Muscle layer of duodenum (tissue), 2 donors: ENCODE results near the gene NLRP10.

Source experiments
- H3K27ac ChIP-seq: one replicate; pipeline ENCODE4 v1.7.0; 2013; ENCODE audit warnings: mild to moderate bottlenecking, low read length
- H3K27me3 ChIP-seq: one replicate; pipeline ENCODE4 v1.7.0; 2013; ENCODE audit warnings: low read depth, mild to moderate bottlenecking, control low read depth, low read length
- H3K36me3 ChIP-seq, 2 donors: one replicate each; pipeline ENCODE4 v1.7.0; 2013; ENCODE audit warnings: low read length in 2 of 2, control low read depth in 1 of 2, mild to moderate bottlenecking in 1 of 2; ENCODE audit not compliant: insufficient read depth in 2 of 2, control insufficient read depth in 1 of 2
- H3K4me1 ChIP-seq, 2 donors: one replicate each; pipeline ENCODE4 v1.7.0; 2013; ENCODE audit warnings: low read length in 2 of 2, mild to moderate bottlenecking in 2 of 2, control low read depth in 1 of 2, moderate library complexity in 1 of 2; ENCODE audit not compliant: insufficient read depth in 2 of 2, control insufficient read depth in 1 of 2
- H3K4me3 ChIP-seq, 2 donors: one replicate each; pipeline ENCODE4 v1.7.0; 2013; ENCODE audit warnings: low read length in 2 of 2, low read depth in 1 of 2, mild to moderate bottlenecking in 1 of 2
- H3K9me3 ChIP-seq, 2 donors: one replicate each; pipeline ENCODE4 v1.7.0; 2013; ENCODE audit warnings: low read length in 2 of 2, control low read depth in 1 of 2, mild to moderate bottlenecking in 1 of 2; ENCODE audit not compliant: control insufficient read depth in 1 of 2
- donor health status: healthy.

NLRP10 gene

GRCh38 chr11:7973011-7973410 lies 7.8 kb upstream of the NLRP10 start:
- Histone ChIP-seq H3K36me3 (no peaks in the 10 kb centered on the region), H3K4me1 (no peaks in the 10 kb centered on the region), H3K27ac (no peak overlapping the region), H3K4me3 (no peak overlapping the region), H3K27me3 (no peaks in the 10 kb centered on the region), H3K9me3 (no peaks in the 10 kb centered on the region)

GRCh38 chr11:7971846-7972245 lies 6.6 kb upstream of the NLRP10 start:
- H3K27me3 ChIP-seq: no peaks in the 10 kb centered on the region
- H3K4me1 ChIP-seq: no peaks in the 10 kb centered on the region
- no peaks in the 10 kb centered on the region for H3K9me3 ChIP-seq
- H3K4me3 ChIP-seq: no peak overlapping the region
- H3K27ac ChIP-seq: no peak overlapping the region
- no peaks in the 10 kb centered on the region for H3K36me3 ChIP-seq

- Histone ChIP-seq H3K4me1 (no peaks in the 10 kb centered on the region), H3K4me3 (no peak overlapping the region), H3K9me3 (no peaks in the 10 kb centered on the region), H3K27me3 (no peaks in the 10 kb centered on the region), H3K27ac (no peak overlapping the region), H3K36me3 (no peaks in the 10 kb centered on the region)
These were observed 4.8 kb upstream of the NLRP10 start for GRCh38 chr11:7969756-7970646.

GRCh38 chr11:7968686-7969085 lies 3.4 kb upstream of the NLRP10 start:
- H3K9me3 ChIP-seq: no peaks in the 10 kb centered on the region
- no peaks in the 10 kb centered on the region for H3K36me3 ChIP-seq
- H3K4me1 ChIP-seq: no peaks in the 10 kb centered on the region
- H3K27ac ChIP-seq: no peak overlapping the region
- H3K27me3 ChIP-seq: no peaks in the 10 kb centered on the region
- no peak overlapping the region for H3K4me3 ChIP-seq

- Histone ChIP-seq H3K9me3 (no peaks in the 10 kb centered on the region), H3K27me3 (no peaks in the 10 kb centered on the region), H3K4me1 (no peaks in the 10 kb centered on the region), H3K36me3 (no peaks in the 10 kb centered on the region), H3K27ac (no peak overlapping the region), H3K4me3 (no peak overlapping the region)
These were observed 2.6 kb upstream of the NLRP10 start for GRCh38 chr11:7967826-7968225.

- no peaks in the 10 kb centered on the region for H3K36me3 ChIP-seq
- no peaks in the 10 kb centered on the region for H3K4me1 ChIP-seq
- no peak overlapping the region for H3K4me3 ChIP-seq
These were observed 1.9 kb upstream of the NLRP10 start for GRCh38 chr11:7967097-7967496.

GRCh38 chr11:7964873-7965272 lies 374 bp downstream of the NLRP10 start:
- no peak overlapping the region for H3K27ac ChIP-seq
- H3K9me3 ChIP-seq: no peaks in the 10 kb centered on the region
- no peaks in the 10 kb centered on the region for H3K27me3 ChIP-seq
- H3K36me3 ChIP-seq: no peaks in the 10 kb centered on the region
- no peaks in the 10 kb centered on the region for H3K4me1 ChIP-seq
- H3K4me3 ChIP-seq: no peak overlapping the region

More at GRCh38 chr11:7967097-7967496, 1.9 kb upstream of the NLRP10 start:
- no peak overlapping the region for H3K27ac ChIP-seq
- H3K9me3 ChIP-seq: no peaks in the 10 kb centered on the region
- H3K27me3 ChIP-seq: no peaks in the 10 kb centered on the region

- Histone ChIP-seq H3K9me3 (no peaks in the 10 kb centered on the region), H3K36me3 (no peaks in the 10 kb centered on the region), H3K4me3 (no peak overlapping the region), H3K27me3 (no peaks in the 10 kb centered on the region), H3K4me1 (no peaks in the 10 kb centered on the region), H3K27ac (no peak overlapping the region)
These were observed 986 bp downstream of the NLRP10 start for GRCh38 chr11:7964261-7964660.

- Histone ChIP-seq H3K4me1 (no peaks in the 10 kb centered on the region), H3K27ac (no peak overlapping the region), H3K9me3 (peaks cover 0 to 2% of the 10 kb centered on the region in 2 donors), H3K4me3 (no peak overlapping the region), H3K27me3 (no peaks in the 10 kb centered on the region), H3K36me3 (no peaks in the 10 kb centered on the region)
These were observed 10.1 kb downstream of the NLRP10 start for GRCh38 chr11:7955191-7955590.

GRCh38 chr11:7949934-7950333 lies 15.3 kb downstream of the NLRP10 start:
- Histone ChIP-seq H3K4me3 (no peak overlapping the region), H3K4me1 (no peaks in the 10 kb centered on the region), H3K27ac (no peak overlapping the region), H3K27me3 (no peaks in the 10 kb centered on the region), H3K36me3 (no peaks in the 10 kb centered on the region), H3K9me3 (peaks cover 0 to 7% of the 10 kb centered on the region in 2 donors)

GRCh38 chr11:7944123-7944522 lies 21.1 kb downstream of the NLRP10 start:
- Histone ChIP-seq H3K27me3 (no peaks in the 10 kb centered on the region), H3K4me1 (no peaks in the 10 kb centered on the region), H3K36me3 (no peaks in the 10 kb centered on the region), H3K27ac (no peak overlapping the region), H3K4me3 (no peak overlapping the region), H3K9me3 (peaks cover 5 to 32% of the 10 kb centered on the region in 2 donors)

- Histone ChIP-seq H3K9me3 (peaks cover 5 to 32% of the 10 kb centered on the region in 2 donors), H3K4me3 (no peak within 1 kb of the TSS), H3K27me3 (no peaks in the 10 kb centered on the region), H3K36me3 (no peaks in the 10 kb centered on the region), H3K27ac (no peak within 1 kb of the TSS), H3K4me1 (no peaks in the 10 kb centered on the region)
These were observed 23.6 kb downstream of the NLRP10 start, which contains the start of gene OR10A3 for GRCh38 chr11:7941608-7942007. OR10A3 (minus strand) TSS chr11:7941708; CDS start chr11:7939520, 2,188 bp downstream.
